HG03196 (cell line): Measurements from ENCODE around the gene UBE2V1.
A peak's percentile ranks its signal among the peaks of the same experiment; 100 is the strongest.
"Not testable (repeated sequence)": the region's sequence is repeated elsewhere in the genome, so short reads cannot be mapped to it uniquely, and the experiment has no call there.

ENCODE experiments used
- ATAC-seq: cut with Tn5 transposase; IDR thresholded peaks from one replicate; pipeline ENCODE4 v1.9.1; 2021; ENCODE audit not compliant: unreplicated experiment

UBE2V1 gene

GRCh38 chr20:50115591-50116367, 2.8 kb upstream of the UBE2V1 start:
- peak; percentile 76 for ATAC-seq

DNA sequence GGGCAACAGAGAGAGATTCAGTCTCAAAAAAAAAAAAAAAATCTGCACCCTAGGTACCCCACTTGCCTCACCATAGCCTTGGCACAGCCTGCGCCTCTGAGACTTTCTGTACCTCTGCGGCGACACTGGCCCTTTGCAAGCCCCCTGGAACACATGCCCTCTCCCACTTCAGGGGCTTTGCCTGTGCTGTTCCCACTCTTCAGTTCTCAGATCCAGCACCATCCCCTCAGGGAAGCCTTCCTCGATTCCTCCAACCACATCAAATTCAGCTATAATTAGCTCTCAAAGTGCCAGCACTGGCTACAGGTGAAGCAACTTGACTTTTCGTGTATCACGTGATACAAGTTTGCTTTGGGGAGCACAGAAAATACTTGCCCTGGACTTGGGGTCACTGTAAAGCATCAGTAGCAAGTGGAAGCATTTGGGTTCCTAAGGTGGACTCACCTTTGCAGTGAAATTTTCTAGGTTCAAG, 2.1 kb upstream of the UBE2V1 start:
- ATAC-seq: no peak

DNA sequence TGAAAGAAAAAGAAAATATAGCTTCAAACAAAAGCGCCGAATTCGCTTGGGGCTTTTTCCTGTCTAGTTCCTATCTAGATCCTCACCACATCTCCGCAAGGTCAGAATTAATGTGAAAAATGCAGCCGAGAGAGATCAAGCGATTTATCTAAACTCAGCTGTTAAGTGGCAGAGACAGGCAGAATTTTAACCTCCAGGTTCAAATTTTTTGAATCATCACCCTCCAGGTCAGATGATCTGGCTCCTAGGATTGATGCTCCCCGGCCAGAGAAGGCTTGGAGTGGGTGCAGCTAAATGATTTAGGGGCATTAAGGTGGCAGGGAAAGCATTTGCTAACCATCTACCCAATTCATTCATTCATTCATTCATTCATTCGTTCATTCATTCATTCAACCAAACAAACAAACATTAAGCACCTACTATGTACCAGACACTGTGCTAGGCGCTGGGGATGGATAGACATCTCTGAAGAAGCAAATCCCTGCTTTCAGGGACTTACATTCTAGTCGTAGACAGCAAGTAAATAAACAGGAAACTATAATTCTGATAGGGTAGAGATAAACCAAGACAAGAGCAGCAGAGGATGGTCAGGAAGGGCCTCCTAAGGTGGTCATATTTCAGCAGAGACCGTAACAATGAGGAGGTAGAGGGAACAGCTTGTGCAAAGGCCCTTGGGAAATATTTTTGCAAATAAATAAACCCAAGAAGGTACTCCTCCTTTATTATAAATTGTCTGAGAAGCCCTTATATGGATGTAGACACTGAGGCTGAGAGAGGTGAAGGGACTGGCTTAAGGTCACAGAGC, 672 bp upstream of the UBE2V1 start:
- ATAC-seq: no peak

- no peak for ATAC-seq
These were observed 988 bp downstream of the UBE2V1 start for GRCh38 chr20:50111829-50112495.

DNA sequence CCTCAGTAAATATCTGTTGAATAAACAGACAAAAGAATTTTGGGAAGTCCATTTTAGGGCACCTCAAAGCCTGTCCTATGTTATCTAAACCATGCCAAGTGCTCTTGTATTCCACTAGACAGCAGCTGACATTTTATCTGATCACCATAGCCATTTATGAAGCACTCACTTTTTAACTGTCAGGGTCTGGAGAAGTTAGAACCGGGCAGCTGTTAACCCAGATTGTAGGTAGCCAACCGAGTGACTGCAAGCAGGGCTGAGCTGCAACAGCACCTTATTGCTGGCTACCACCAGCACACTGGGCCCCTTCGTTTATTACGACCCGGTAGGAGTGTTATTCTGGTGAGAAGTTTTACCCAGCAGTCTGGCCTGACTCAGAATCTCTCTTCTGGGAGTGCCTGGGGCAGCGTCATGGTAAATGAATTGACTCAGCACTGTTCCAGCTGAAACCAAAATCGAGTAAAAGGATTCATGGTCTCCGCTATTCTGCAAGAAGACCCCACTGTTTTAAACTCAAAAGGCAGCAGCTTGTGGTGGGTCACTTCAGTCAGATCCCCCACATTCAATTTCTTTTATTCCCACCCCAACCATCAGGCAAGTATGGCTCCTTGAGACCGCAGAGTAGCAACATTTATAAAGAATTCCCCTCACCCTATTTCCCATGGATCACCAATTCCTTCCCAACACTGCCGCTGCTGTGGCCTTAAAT, 1.7 kb downstream of the UBE2V1 start:
- no peak for ATAC-seq

DNA sequence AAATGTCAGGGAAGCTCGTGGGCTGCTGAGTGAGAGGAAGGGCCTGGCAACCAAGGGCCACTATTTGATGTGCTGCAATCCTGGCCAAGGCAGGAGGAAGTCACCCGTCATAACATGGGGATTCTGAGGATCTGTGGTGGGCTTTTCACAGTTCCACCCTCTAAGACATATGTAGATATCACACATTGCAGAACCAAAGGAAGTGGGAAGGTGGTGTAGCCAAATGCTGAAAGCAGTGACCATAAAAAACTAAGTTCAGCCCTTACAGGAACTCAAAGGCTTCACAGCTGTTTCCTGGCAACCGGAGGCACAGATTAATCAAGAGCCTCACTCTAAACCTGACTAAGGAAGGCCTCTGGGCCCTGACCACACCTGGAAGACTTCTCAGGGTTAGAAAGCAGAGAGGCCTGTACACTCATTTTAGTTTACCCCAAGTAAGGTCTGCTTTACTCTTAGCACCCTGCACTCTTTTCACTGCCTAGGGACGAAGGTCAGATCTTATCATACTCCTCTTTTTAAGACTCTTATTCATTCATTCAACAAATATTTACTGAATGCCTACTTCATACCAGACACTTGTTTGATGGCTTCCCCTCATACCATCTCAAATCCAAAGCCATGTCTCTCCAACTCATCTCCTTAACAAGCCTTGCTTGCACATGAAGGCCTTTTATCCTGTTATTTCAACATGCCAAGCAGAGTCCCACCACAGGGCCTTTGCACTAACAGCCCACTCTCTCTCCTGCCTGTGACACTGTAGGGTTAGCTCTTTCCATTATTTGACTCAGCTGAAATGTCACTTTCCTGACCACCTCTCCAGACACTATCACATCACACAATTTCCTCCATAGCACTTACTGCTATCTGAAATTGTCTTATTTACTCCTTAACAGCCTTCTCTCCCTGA, 2.6 kb downstream of the UBE2V1 start:
- peak; percentile 50 for ATAC-seq

DNA sequence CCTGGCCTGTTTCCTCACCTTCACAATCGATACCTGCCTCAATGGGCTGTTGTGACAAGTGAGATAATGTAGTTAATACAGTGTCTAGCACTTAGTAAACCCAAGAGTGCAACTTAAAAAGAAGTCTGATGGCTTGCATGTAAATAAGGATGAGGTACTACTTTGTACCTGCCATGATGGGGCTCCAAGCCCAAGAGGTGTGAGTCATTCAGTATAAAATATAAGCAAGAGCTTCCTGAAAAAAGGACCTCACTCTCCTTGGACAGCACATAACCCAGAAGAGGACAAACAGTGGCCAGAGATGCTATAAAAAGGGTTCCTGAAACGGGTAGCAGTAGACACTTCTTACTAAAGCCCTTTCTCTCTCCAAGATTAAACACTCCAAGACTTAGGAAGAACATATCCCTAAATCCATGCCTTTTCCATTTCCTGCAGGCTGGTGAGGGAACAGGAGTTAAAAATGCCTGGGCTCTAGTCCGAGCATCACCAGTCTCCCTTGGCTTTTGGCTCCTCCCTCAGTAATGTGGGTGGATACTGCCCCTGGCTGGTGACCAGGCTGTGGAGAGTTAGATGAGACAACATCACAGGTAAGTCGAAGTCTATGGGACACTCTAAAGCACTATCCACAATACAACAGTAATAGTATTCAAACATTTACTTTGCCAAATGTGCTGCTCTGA, 4.3 kb downstream of the UBE2V1 start:
- ATAC-seq: no peak

- no peak for ATAC-seq
These were observed 5.1 kb downstream of the UBE2V1 start for GRCh38 chr20:50107796-50108331.

- no peak for ATAC-seq
These were observed 5.8 kb downstream of the UBE2V1 start for GRCh38 chr20:50107086-50107660.

- not testable (repeated sequence) for ATAC-seq
These were observed 6.3 kb downstream of the UBE2V1 start for GRCh38 chr20:50106669-50107068.

- ATAC-seq: not testable (repeated sequence)
These were observed 9.4 kb downstream of the UBE2V1 start for GRCh38 chr20:50103464-50104107.

- not testable (repeated sequence) for ATAC-seq
These were observed 10.4 kb downstream of the UBE2V1 start for GRCh38 chr20:50102551-50102950.

GRCh38 chr20:50101887-50102286, 11.1 kb downstream of the UBE2V1 start:
- no peak for ATAC-seq

DNA sequence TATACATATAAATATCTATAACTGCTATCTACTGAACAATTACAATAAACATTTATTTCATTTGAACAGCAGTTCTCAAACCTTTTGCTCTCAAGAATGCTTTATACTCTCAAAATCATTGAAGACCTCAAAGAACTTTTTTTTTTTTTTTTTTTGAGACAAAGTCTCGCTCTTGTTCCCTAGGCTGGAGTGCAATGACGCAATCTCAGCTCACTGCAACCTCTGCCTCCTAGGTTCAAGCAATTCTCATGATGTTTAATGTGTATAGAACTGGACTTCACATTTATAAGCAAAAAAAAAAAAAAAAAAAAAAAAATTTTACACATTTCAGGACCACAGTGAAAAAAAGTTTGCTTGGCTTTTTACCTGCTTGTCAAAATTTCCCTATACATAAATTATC, 11.7 kb downstream of the UBE2V1 start:
- no peak for ATAC-seq

DNA sequence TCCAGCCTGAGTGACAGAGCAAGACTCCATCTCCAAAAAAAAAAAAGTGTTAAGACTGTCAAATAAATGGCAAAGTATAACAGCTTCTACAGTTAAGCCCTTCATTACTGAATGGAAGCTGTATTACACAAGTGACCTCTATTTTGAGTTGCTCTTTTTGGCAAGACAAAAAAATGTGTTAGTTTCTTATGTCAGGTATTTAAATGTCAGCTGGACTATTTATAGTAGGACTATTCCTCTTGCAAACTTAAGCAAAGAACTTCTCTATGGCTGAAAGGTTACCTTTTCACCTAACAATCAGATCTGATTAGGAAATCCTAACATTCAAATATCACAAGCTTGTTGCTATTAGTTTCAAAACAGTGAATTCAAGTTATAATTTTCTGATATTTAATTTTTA, 12.4 kb downstream of the UBE2V1 start:
- ATAC-seq: no peak

GRCh38 chr20:50099565-50099991, 13.4 kb downstream of the UBE2V1 start:
- ATAC-seq: no peak

DNA sequence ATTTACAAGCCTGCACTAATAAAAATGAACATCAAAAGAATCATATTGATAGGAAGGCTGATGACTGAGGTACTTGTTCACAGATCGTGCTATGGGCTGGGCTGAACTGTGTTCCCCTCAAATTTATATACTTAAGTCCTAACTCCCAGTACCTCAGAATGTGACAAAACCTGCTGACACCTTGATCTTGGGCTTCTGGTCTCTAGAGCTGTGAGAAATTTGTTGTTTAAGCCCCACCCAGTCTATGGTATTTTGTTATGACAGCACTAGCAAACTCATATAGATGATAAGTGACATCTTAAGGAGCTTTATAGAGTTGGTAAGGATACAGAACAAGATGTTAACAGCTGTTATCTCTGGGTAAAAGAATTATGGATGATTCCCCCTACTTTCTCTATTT, 13.8 kb downstream of the UBE2V1 start:
- no peak for ATAC-seq

DNA sequence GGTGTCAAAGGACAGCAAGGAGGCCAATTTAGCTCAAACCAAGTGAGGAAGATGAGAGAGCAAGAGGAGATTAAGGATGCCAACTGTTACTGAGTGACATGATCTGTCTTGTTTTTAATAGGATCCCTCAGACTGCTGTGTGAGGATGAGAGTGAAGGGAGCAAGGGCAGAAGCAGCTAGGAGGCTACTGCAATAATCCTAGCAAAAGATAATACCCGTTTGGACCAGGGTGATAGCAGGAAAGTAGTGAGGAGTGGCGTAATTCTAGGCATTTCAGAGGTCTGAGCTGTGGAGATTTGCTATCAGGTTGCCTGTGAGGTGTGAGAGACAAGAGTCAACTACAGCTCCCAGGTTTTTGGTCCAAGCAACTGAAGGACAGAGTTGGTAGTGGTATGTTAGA, 14.7 kb downstream of the UBE2V1 start:
- no peak for ATAC-seq
